ENCODE measurements around the gene CDC25B. TPM values are rescaled to one million over a fixed set of nuclear protein-coding genes. Genes with fewer than 3 reads are reported as not detected.

Gene CDC25B
- total and polyA plus RNA-seq, 4 donors, result 4.4 to 12.9 (median 9.2) TPM

DNA sequence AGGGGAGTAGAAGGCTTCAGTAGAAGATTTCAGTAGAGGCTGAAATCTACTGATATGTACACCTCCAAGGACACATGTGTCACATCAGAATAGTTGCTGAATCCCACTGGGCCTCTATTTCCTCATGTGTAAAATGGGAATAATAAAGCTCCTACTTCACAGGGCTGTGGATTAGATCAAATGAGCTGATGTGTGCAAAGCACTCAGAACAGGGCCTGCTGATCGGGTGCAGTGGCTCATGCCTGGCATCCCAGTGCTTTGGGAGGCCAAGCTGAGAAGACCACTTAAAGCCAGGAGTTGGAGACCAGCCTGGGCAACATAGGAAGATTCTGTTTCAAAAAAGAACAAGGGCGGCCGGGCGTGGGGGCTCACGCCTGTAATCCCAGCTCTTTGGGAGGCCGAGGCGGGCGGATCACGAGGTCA lies 16.2 kb downstream of the CDC25B start:
- Histone ChIP-seq H3K9me3 (ENCODE audit: control insufficient read depth in 4 of 4, low read length in 3 of 4) (no peaks in the 10 kb centered on the region), H3K9ac (ENCODE audit: low read depth in 1 of 2, low read length in 2 of 2) (no peak overlapping the region), H3K27me3 (ENCODE audit: control insufficient read depth in 4 of 4, insufficient read depth in 4 of 4, low read length in 3 of 4) (no peaks in the 10 kb centered on the region), H3K27ac (ENCODE audit: low read depth in 1 of 2, low read length in 2 of 2) (peak overlapping the region; percentile 90 to 94), H3K36me3 (ENCODE audit: control insufficient read depth in 4 of 4, insufficient read depth in 3 of 4, low read depth in 1 of 4, low read length in 3 of 4) (no peaks in the 10 kb centered on the region), H3K4me3 (ENCODE audit: low read depth in 1 of 3, low read length in 3 of 3) (no peak overlapping the region), H3K4me1 (ENCODE audit: control insufficient read depth in 4 of 4, insufficient read depth in 4 of 4, low read length in 3 of 4) (peaks cover 9 to 28% (median 21%) of the 10 kb centered on the region in 4 donors)
- DNase-seq (ENCODE audit: low spot score), result no peak
- TF ChIP-seq RAD21 (IDR thresholded peaks at IDR 0.05) (no peak), JUND (IDR thresholded peaks at IDR 0.05) (no peak), FOXA1 (IDR thresholded peaks at IDR 0.05) (no peak), GABPA (IDR thresholded peaks at IDR 0.05 in 1 of 2, conservative IDR thresholded peaks at IDR 0.05 in 1 of 2) (no peak), YY1 (IDR thresholded peaks at IDR 0.05) (no peak), EGR1 (IDR thresholded peaks at IDR 0.05; ENCODE audit: low read depth in 2 of 2) (no peak), SP1 (IDR thresholded peaks at IDR 0.05) (no peak), NR2F2 (IDR thresholded peaks at IDR 0.05) (no peak), TAF1 (conservative IDR thresholded peaks at IDR 0.05) (no peak), HNF4A (conservative IDR thresholded peaks at IDR 0.05) (no peak), RXRA (IDR thresholded peaks at IDR 0.05) (no peak), FOXA2 (IDR thresholded peaks at IDR 0.05) (no peak), HNF4G (IDR thresholded peaks at IDR 0.05) (no peak)
- TF ChIP-seq, protein P1, sequence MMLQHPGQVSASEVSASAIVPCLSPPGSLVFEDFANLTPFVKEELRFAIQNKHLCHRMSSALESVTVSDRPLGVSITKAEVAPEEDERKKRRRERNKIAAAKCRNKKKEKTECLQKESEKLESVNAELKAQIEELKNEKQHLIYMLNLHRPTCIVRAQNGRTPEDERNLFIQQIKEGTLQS (IDR thresholded peaks at IDR 0.05), result no peak
- TF ChIP-seq, protein P2, sequence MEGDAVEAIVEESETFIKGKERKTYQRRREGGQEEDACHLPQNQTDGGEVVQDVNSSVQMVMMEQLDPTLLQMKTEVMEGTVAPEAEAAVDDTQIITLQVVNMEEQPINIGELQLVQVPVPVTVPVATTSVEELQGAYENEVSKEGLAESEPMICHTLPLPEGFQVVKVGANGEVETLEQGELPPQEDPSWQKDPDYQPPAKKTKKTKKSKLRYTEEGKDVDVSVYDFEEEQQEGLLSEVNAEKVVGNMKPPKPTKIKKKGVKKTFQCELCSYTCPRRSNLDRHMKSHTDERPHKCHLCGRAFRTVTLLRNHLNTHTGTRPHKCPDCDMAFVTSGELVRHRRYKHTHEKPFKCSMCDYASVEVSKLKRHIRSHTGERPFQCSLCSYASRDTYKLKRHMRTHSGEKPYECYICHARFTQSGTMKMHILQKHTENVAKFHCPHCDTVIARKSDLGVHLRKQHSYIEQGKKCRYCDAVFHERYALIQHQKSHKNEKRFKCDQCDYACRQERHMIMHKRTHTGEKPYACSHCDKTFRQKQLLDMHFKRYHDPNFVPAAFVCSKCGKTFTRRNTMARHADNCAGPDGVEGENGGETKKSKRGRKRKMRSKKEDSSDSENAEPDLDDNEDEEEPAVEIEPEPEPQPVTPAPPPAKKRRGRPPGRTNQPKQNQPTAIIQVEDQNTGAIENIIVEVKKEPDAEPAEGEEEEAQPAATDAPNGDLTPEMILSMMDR (IDR thresholded peaks at IDR 0.05; ENCODE audit: low read depth, low read length, missing input control), result no peak
- TF ChIP-seq, protein P3, sequence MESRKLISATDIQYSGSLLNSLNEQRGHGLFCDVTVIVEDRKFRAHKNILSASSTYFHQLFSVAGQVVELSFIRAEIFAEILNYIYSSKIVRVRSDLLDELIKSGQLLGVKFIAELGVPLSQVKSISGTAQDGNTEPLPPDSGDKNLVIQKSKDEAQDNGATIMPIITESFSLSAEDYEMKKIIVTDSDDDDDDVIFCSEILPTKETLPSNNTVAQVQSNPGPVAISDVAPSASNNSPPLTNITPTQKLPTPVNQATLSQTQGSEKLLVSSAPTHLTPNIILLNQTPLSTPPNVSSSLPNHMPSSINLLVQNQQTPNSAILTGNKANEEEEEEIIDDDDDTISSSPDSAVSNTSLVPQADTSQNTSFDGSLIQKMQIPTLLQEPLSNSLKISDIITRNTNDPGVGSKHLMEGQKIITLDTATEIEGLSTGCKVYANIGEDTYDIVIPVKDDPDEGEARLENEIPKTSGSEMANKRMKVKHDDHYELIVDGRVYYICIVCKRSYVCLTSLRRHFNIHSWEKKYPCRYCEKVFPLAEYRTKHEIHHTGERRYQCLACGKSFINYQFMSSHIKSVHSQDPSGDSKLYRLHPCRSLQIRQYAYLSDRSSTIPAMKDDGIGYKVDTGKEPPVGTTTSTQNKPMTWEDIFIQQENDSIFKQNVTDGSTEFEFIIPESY (IDR thresholded peaks at IDR 0.05), result no peak
- TF ChIP-seq, protein P4, sequence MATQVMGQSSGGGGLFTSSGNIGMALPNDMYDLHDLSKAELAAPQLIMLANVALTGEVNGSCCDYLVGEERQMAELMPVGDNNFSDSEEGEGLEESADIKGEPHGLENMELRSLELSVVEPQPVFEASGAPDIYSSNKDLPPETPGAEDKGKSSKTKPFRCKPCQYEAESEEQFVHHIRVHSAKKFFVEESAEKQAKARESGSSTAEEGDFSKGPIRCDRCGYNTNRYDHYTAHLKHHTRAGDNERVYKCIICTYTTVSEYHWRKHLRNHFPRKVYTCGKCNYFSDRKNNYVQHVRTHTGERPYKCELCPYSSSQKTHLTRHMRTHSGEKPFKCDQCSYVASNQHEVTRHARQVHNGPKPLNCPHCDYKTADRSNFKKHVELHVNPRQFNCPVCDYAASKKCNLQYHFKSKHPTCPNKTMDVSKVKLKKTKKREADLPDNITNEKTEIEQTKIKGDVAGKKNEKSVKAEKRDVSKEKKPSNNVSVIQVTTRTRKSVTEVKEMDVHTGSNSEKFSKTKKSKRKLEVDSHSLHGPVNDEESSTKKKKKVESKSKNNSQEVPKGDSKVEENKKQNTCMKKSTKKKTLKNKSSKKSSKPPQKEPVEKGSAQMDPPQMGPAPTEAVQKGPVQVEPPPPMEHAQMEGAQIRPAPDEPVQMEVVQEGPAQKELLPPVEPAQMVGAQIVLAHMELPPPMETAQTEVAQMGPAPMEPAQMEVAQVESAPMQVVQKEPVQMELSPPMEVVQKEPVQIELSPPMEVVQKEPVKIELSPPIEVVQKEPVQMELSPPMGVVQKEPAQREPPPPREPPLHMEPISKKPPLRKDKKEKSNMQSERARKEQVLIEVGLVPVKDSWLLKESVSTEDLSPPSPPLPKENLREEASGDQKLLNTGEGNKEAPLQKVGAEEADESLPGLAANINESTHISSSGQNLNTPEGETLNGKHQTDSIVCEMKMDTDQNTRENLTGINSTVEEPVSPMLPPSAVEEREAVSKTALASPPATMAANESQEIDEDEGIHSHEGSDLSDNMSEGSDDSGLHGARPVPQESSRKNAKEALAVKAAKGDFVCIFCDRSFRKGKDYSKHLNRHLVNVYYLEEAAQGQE (IDR thresholded peaks at IDR 0.05), result no peak
- TF ChIP-seq, protein P5, sequence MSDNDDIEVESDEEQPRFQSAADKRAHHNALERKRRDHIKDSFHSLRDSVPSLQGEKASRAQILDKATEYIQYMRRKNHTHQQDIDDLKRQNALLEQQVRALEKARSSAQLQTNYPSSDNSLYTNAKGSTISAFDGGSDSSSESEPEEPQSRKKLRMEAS (IDR thresholded peaks at IDR 0.05), result no peak
- WGBS, result 96% methylated on average over 9 of the region's 9 CpGs
